Measurements from ENCODE around the gene ATP10B.

The ATP10B gene

GRCh38 chr5:160679567-160680309, 172.3 kb downstream of the ATP10B start:
- DNase-seq: no peak

- DNase-seq: no peak
Measured at GRCh38 chr5:160675988-160676387, 176.0 kb downstream of the ATP10B start.

GRCh38 chr5:160674901-160675300, 177.1 kb downstream of the ATP10B start:
- no peak for DNase-seq

- DNase-seq: no peak
Measured at GRCh38 chr5:160672521-160672920, 179.5 kb downstream of the ATP10B start.

- DNase-seq: no peak
Measured at GRCh38 chr5:160668356-160668755, 183.7 kb downstream of the ATP10B start.

- DNase-seq: no peak
Measured at GRCh38 chr5:160667160-160667559, 184.9 kb downstream of the ATP10B start.

GRCh38 chr5:160665460-160665859, 186.6 kb downstream of the ATP10B start:
- DNase-seq: no peak

GRCh38 chr5:160660132-160660531, 191.9 kb downstream of the ATP10B start:
- DNase-seq: no peak

- DNase-seq: no peak
Measured at GRCh38 chr5:160657622-160658458, 194.2 kb downstream of the ATP10B start.

GRCh38 chr5:160657068-160657507, 194.9 kb downstream of the ATP10B start:
- DNase-seq: no peak

GRCh38 chr5:160655717-160656116, 196.3 kb downstream of the ATP10B start:
- no peak for DNase-seq

- DNase-seq: no peak
Measured at GRCh38 chr5:160651692-160652645, 200.0 kb downstream of the ATP10B start.

GRCh38 chr5:160649304-160649703, 202.7 kb downstream of the ATP10B start:
- DNase-seq: no peak

GRCh38 chr5:160646033-160646432, 206.0 kb downstream of the ATP10B start:
- no peak for DNase-seq

GRCh38 chr5:160643616-160644240, 208.3 kb downstream of the ATP10B start:
- DNase-seq: no peak

- no peak for DNase-seq
Measured at GRCh38 chr5:160641405-160641804, 210.6 kb downstream of the ATP10B start.

- no peak for DNase-seq
Measured at GRCh38 chr5:160640406-160640805, 211.6 kb downstream of the ATP10B start.

- DNase-seq: no peak
Measured at GRCh38 chr5:160638161-160638742, 213.8 kb downstream of the ATP10B start.

- DNase-seq: no peak
Measured at GRCh38 chr5:160637357-160638090, 214.5 kb downstream of the ATP10B start.

GRCh38 chr5:160635663-160636062, 216.3 kb downstream of the ATP10B start:
- no peak for DNase-seq

GRCh38 chr5:160635046-160635445, 217.0 kb downstream of the ATP10B start:
- DNase-seq: no peak

All from activated CD4-positive, alpha-beta T cell treated with anti-CD3 and anti-CD28 coated beads, Interleukin-2, amount 50 U/mL, for 48 hours (primary cell).